Articular chondrocyte of knee joint (primary cell): ENCODE results near the gene RASA3. TPM values are rescaled to one million over a fixed set of nuclear protein-coding genes. Genes with fewer than 3 reads are reported as not detected.

Experiments
- total RNA-seq: library from RNA; depleted of rRNA; stranded (reverse); fragments of >200 nt; gene quantifications from 2 replicates; pipeline ENCODE4 v1.2.3, GENCODE V29; 2012

The RASA3 gene
- total RNA-seq: 33.2 and 43.3 TPM in 2 replicates

DNA sequence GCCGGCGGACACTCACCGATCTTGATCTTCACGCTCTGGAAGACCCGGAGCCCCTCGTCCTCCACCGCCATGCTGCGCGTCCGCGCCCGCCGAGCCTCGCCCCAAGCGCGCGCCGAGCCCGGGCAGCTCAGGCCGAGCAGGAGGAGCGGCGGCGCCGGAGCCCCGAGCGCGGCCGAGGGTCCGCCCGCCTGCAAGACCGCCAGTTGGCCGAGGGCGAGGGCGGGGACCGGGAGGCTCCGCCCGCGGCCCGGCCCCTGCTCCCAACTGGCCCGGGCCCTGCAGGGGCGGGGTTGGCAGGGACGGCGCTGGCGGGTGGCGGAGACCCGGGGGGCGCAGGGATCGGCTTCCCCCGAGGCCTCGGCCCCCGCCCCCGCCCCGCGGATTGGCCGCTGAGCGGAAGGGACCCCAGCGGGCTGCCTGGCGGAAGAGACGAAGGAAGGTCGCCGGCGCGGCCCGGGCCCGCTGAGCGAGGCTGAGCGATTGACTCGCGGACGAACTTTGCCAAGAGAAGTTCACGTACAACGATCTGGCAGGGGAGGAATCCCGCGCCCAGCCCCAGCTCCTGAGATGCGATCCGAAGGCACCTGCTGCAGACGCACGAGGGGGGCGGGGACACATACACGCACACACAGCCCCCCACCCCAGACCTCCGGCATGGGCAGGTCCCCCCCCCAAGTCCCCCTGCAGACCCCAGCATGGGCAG lies at the start of gene RASA3:
RASA3 (minus strand) TSS at position 205 of the 703 bp plus-strand sequence; CDS start at position 71, 134 bp downstream.

DNA sequence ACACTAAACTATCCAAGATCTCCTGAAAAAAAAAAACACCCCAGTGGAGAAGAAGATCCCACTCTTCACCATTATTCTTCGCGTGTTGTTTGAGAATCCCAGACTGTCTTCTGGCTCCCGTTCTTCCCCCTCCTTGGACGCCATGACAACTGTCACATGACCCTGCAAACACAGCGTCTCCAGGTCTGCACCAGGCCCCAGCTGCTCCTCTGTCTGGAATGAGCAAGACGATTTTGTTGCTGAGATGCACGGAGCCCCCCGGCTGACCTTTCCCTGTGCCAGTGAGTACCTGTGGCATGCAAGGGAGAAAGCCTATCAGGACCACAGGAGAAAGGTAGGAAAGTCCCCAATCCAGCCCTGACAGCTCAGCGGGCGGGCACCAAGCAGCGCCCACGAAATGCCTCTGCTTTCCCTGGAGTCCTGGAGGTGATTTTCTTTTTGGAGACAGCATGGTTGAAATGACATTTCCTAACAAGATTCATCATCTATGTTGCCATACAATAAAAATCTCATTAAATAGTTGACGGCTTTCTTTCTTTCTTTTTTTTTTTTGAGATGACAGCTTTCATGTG lies 46.8 kb upstream of the RASA3 start, which contains the start of gene CFAP97D2:
CFAP97D2 (plus strand) TSS at position 171 of the 572 bp plus-strand sequence; CDS start at position 245, 74 bp downstream.

GRCh38 chr13:113973218-113974164 lies 158.9 kb downstream of the RASA3 start, which contains the start of gene C13orf46:
Gene C13orf46 (minus strand): TSS chr13:113974076. CDS start chr13:113973997, 79 bp downstream.

Other genes with a start within 250 kb of the RASA3 start
- gene C13orf46, start 158.5 kb downstream of the RASA3 start, total RNA-seq: 0.13 and 0.22 TPM in 2 replicates
- not detected in 2 replicates for gene CFAP97D2, start 46.6 kb upstream of the RASA3 start, total RNA-seq
- gene CDC16, start 102.3 kb upstream of the RASA3 start, total RNA-seq: 104 and 113 TPM in 2 replicates
- gene UPF3A, start 149.0 kb upstream of the RASA3 start, total RNA-seq: 36.9 and 40.9 TPM in 2 replicates
- gene CHAMP1, start 181.9 kb upstream of the RASA3 start, total RNA-seq: 14.8 and 16.6 TPM in 2 replicates